NCI-H748 treated with DMSO at 0.1 percent for 48 hours (cell line): ENCODE measurements around the gene PRAME.

Experiments used
- DNase-seq: peaks from one replicate; lab custom pipeline; 2025; lab: John Stamatoyannopoulos, UW

The PRAME gene

GRCh38 chr22:22579869-22580604 is 21.0 kb upstream of the PRAME start:
- DNase-seq, result no peak

- DNase-seq, result no peak
These were observed 19.8 kb upstream of the PRAME start for GRCh38 chr22:22578702-22579424.

DNA sequence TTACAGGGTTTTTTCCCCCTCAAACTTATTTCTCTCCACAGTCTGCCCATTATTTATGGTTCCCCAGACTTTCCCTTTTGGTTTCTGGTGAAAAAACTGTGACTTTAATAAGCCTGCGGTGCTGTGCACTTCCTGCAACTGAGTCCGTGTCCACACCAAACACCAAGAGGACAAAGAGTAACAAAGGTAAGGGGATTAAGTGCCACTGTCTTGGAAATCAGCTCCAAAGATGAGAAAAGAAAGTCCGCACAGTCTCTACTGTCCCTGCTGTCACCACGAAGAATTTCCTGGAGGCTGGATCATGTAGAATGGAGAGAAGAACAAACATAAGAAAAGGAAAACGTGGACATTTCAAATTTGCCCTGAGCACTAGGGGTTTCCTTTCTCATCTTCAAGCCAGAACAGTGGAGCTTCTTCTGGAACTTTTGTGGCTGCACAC is 17.9 kb upstream of the PRAME start:
- DNase-seq, result no peak

DNA sequence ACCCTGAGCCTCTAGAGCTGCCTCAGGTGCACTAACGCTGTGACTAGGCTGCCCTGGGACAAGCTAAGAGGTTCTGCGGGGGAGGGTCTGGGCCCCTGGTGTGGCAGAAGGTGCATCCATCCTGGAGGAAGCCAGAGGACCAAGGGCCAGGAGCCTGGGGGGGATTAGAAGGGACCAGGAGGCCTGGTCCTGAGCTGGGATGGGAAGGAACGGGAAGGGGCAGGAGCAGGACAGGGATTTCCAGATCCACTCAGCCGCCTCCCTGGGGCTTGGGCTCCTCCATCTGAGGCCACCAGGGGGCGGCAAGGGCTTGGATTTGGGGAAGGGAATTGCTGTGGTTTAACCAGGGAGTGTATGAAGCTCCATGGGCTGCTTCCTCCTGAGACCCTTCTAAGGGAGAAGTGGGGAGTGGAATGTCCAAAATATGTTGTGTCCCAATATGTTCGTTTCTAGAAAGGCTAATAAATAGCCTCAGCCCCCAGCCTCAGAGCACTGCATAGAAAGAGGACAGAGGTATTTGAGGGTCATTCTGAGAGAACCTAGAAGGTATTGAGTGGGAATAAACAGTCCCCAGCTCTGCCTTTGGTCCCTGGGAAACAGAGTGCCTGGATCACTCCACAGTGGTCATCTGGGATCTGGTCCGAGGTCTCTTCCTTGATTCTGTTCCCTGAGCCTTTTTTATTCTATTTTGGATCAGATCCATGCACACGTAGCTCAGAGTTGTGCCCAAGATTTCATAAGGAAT is 17.4 kb upstream of the PRAME start:
- no peak for DNase-seq

DNA sequence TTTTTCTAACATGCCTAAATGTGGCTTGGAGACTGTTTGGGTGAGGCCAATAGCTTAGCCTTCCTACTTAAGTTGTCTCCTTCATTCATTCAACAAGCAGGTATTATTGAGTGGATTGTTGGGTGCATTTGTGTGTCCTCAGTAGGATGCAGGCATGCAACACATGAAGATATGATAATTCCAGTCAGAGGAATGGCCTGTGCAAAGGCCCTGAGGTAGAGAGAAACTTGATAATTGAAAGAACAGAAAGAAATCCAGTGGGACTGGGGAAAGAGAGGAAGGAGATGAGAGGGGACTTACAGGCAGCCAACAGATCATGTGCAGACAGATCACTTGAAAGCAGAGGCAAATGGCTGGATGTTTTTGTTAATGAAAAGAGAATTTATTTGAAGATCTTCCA is 15.3 kb upstream of the PRAME start:
- no peak for DNase-seq

- no peak for DNase-seq
These were observed 14.2 kb upstream of the PRAME start for GRCh38 chr22:22573047-22573889.

- no peak for DNase-seq
These were observed 12.8 kb upstream of the PRAME start for GRCh38 chr22:22571862-22572261.

GRCh38 chr22:22571429-22571828 is 12.4 kb upstream of the PRAME start:
- DNase-seq, result no peak

DNA sequence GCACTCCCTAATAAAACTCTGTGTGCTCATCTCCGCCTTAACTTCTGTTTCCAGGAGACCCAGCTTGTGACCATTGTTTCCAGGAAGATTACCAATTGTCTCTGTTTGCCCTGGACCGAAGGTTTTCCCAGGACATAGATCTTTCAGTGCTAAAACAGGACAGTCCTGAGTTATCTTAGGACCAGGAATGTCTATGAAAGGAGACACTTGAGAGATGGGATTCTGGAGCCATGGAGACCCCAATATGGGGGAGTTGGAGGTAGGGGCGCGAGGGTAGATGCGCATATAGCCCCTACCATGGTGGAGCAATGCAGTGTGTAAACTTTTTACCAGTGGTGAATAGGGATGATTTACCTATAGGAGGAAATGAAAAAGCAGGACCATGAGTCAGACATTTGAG is 10.2 kb upstream of the PRAME start:
- DNase-seq, result no peak

DNA sequence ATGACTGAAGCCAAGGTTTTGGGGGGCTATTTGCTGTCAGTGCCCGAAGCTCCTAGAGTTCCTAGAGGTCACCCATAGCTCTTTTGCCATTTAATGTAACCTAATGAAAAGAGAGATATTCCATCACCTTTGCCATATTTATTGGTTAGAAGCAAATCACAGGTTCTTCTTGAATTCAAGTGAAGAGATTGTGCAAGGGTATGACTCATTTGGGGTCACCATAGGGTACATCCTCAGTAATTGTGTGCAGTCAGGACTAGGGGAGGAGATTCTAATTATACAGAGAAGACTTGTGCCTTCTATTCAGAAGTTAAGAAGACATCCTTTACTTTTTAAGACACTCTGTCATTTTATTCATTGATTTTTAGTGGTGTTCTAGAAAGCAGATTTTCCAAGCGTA is 6.9 kb upstream of the PRAME start:
- no peak for DNase-seq

DNA sequence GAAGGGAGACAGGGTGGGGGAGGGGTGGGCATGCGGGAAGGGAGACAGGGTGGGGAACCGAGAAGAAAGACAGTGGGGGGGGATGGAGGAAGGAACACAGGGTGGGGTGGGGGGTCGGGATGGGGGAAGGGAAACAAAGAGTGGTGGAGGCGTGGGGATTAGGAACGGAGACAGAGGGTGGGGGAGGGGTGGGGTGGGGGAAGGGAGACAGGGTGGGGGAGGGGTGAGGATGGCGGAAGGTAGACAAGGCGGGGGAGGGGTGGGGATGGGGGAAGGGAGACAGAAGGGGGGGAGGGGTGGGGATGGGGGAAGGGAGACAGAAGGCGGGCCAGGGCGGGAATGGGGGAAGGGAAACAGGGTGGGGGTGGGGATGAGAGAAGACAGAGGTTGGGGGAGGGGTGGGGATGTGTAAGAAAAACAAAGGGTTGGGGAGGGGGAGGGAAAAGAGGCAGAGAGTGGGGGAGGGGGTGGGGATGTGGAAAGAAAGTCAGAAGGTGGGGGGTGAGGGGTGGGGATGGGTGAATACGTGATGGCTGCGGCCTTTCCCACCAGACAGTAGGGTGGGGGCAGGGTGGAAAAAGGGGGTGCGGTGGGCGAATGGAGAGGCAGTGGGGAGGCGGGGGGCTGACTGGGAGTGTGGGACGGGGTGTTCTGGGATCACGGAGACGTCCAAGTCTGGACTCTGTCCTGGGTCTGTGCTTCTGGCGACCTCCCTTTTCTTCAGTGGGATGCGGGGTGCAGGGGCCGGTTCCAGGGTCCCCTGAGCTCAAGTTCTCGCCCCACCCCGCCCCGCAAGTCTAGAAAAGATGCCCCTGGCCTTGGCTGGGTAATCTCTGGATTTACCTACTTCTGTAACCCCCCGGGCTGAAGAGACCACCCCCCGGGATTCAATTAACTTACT is 744 bp downstream of the PRAME start:
- DNase-seq, result no peak

- DNase-seq, result no peak
These were observed 1.8 kb downstream of the PRAME start for GRCh38 chr22:22556995-22557925.

- no peak for DNase-seq
These were observed 2.5 kb downstream of the PRAME start for GRCh38 chr22:22556578-22556977.

GRCh38 chr22:22555596-22555995 is 3.5 kb downstream of the PRAME start:
- DNase-seq, result no peak

- no peak for DNase-seq
These were observed 4.3 kb downstream of the PRAME start for GRCh38 chr22:22554587-22555284.

- no peak for DNase-seq
These were observed 5.1 kb downstream of the PRAME start for GRCh38 chr22:22553735-22554586.

DNA sequence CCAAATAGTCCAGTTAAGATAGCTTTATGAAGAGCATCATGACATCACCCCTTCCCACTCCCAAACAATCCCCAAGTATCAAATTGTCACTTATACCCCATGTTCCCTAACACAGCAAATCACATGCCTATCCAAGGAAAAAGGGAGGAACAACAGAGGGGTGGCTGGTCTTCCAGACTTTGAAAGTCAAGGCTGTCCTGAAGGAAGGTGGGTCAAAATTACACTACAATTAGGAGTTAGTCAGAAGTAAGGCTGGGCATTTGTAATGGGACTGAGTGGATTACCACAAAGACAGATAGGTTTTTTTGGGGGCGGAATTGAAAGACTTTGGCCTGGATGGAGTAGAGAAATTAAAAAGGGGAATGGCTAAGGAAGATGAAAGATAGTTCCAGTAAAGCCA is 5.9 kb downstream of the PRAME start:
- no peak for DNase-seq

- DNase-seq, result no peak
These were observed 6.4 kb downstream of the PRAME start for GRCh38 chr22:22552630-22553029.
